Left ventricle myocardium superior (tissue), 1 donor: ENCODE results near the gene AMFR. TPM values are rescaled to one million over a fixed set of nuclear protein-coding genes. Genes with fewer than 3 reads are reported as not detected.
A peak's percentile ranks its signal among the peaks of the same experiment; 100 is the strongest.

Source experiments
- ATAC-seq: fragments of 200-7000 bp; cut with Tn5 transposase; one replicate; pipeline ENCODE4 v1.9.1; 2020; ENCODE audit warnings: mild to moderate bottlenecking, moderate library complexity
- DNase-seq: peaks from one replicate; pipeline ENCODE4 v3.0.0-alpha.2; 2020
- intact Hi-C: fragments of 100-400 bp; cut with micrococcal nuclease; formaldehyde crosslinking; loops from one replicate; pipeline ENCODE4 v1.11.0; 2022
- total RNA-seq: library from RNA; stranded (reverse); fragmentation: NEBNext Ultra II Directional; extraction: Animal tissue kit (Norgen Biotek cat#: 25700); gene quantifications from one replicate; pipeline ENCODE4 v1.2.1, GENCODE V29; 2021
- donor health status: DM: no; HTN: yes; CAD: no; lungs with severe emphysema.

Gene AMFR
- total RNA-seq, 1 donor from 2014 or later, result 59.1 TPM

DNA sequence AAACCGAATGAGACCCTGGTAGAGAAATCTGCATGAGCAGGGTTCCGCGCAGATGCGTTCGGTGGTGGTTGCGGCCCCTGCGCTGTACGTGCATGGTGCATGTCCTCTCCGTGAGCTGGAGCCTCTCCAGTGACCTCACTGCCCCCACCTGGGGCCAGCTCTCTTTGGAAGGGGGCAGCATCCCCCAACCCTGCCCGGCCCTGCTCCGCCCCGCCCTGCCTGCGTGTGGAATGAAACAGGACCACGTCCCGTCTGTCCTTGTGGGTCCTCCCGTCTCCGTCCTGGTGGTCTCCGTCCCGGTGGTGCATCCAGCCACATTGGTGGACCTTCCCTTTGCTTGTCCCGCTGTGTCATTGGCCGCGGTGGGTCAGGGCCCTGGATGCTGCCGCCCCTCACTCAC, 84.9 kb downstream of the AMFR start:
- intact Hi-C loops, result no loop called here
- ATAC-seq (no peak), DNase-seq (no peak)

- ATAC-seq (no peak), DNase-seq (no peak)
- intact Hi-C loops, result no loop called here
Measured at GRCh38 chr16:56339431-56340195, 85.7 kb downstream of the AMFR start.

- ATAC-seq, result no peak
- DNase-seq, result no peak
- intact Hi-C loops, result no loop called here
Measured at GRCh38 chr16:56338566-56339318, 86.6 kb downstream of the AMFR start.

DNA sequence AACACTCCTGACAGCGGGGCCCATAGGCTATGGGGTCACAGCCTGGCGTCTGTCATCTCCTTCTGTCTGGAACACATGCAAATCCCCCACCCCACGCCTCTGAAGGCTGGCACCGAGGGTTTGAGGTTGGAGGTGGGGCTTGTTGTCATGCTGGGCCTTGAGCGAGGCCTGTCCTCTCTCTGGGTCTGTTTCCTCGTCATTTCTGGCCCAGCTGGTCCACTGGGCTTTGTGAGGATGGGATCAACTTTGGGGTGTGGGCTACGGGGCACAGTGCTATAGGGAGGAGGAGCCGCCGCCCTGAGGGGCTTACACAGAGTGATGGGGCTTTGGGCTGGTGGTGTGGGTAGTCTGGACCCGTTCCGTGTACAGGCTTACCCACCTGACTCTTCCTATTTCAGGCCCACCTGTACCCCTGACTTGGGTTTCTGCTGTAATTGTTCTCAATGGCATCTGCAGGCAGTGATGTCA, 87.5 kb downstream of the AMFR start:
- DNase-seq (no peak), ATAC-seq (no peak)
- intact Hi-C loops, result no loop called here

GRCh38 chr16:56337131-56337857, 88.1 kb downstream of the AMFR start:
- intact Hi-C loops, result no loop called here
- DNase-seq (peak; percentile 14), ATAC-seq (no peak)

DNA sequence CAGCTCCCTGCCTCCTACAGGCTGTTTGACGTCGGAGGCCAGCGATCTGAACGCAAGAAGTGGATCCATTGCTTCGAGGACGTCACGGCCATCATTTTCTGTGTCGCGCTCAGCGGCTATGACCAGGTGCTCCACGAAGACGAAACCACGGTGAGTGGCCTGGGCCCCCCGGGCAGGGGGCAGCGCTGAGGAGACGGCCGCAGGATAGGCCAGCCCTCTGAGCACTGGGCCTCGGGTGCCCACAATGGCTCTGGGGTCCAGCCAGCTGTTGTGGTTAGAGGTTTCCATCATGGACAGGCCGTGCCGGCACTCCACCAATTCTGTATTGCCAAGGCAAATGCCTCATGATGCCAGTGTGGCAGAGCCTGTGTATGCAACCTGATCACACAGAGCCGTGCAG, 88.6 kb downstream of the AMFR start:
- ATAC-seq (no peak), DNase-seq (no peak)
- intact Hi-C loops, result no loop called here

DNA sequence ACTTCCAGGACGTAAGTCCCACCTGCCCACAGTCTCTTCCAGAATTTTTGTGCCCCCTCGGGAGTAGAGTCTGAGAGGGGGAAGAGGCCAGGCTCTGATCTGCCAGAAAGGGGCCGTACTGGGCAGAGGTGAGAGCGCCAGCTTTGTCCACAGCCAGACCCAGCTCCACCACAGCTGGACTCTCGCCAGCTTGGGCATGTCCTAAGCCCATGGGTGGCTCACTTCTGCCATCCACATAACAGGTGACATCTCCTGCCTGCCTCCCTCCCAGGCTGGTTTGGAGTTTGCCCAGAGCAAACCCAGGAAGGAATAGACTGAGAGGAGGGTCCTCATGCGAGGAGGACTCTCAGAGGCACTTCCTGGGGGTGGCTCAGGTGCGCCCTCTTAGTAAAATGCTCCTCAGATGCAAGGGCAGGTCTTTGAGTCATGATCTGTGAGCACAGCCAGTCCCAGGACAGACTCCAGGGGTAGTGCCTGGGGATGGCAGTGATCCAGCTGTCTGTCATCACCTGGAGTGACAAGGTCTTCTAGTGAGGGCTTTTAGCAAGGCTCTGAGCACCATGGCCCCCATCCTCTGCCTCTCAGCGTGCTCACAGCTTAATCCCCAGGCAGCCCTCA, 89.2 kb downstream of the AMFR start:
- intact Hi-C loops, result no loop called here
- peak; percentile 84 for ATAC-seq
- DNase-seq, result peak; percentile 75

DNA sequence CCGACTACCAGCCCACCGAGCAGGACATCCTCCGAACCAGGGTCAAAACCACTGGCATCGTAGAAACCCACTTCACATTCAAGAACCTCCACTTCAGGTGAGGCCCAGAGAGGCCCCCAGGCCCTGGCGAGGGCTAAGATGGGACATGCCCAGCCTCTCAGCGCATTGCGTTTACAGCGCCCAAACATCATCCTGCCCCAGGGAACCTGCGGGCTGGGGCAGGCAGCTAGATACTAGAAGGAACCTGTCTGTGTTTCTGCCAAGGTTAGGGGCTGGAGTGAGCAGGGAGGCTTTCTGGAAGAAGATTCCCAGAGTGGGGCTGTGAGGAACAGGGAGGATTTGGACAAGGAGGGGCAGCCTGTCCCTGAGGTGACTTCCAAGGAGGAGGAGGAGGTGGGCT, 90.6 kb downstream of the AMFR start:
- DNase-seq (peak; percentile 9), ATAC-seq (no peak)
- intact Hi-C loops, result no loop called here

DNA sequence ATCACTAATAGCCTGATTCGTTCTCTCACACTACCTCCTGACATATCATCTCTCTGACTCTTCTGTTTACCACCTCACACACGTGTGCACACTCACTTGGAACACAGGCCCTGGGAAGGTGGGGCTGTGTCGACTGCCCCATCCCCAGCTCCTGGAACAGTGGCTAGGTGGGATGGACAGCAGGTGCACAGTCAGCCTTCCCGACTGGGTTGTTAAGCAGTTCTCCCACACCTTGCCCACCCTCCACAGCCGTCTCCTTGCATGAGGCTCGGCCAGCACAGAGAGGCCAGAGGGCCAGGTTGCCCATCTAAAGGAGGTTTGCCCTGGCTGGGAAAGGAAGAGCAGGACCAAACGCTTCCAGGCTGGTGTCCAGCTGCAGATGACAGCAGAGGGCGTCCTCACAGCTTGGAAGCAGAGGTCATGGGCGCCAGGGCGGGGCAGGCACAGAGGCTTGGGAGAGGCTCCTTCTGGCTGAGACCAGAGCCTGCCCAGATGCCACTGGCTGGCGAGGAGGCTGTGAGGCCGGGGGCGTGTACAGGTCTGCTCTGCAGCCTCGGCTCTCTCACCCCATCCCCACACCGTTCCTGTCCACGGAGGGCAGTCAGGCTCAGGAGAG, 92.8 kb downstream of the AMFR start:
- intact Hi-C loops, result no loop called here
- ATAC-seq (peak; percentile 69), DNase-seq (peak; percentile 77)

- intact Hi-C loops, result no loop called here
- no peak for ATAC-seq
- no peak for DNase-seq
Measured at GRCh38 chr16:56331915-56332314, 93.4 kb downstream of the AMFR start.

DNA sequence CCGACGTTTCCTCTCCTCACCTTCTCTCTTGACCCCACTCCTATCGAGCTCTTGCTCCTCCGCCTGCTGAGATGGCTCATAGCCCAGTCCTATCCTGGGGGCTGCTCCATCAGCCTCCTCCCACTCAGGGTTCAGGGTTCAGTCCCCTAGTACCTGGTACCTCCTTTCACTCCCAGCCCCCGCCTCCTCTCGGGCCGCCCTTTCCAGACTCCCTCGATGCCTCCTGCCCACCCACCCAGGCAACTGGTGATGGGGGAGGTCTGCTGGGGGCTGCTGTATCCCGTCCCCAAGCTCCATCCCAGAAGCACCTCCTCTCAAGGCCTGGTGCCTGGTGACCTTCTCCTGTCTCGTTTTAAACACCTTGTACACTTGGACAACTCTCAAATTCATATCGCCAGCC, 93.9 kb downstream of the AMFR start:
- intact Hi-C loops, result no loop called here
- ATAC-seq (no peak), DNase-seq (no peak)

- ATAC-seq (no peak), DNase-seq (no peak)
- intact Hi-C loops, result no loop called here
Measured at GRCh38 chr16:56330476-56330875, 94.9 kb downstream of the AMFR start.

DNA sequence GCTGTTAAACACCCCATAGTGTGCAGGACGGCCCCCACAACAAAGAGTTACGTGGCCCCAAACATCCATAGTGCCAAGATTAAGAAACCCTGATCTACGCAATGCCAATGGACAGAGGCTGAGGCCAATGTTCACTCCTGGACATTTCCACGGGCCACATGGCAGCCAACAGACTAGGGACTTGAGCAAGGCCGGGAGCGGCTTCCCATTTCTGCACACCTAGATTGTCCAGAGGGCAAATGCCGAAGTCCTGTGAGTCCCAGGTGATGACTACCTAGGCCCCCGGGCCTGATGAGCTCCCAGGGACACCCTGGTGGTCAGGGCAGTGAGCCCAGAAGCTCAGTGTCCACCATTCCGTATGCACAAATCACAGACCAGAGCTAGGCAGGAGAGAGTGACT, 95.5 kb downstream of the AMFR start:
- no peak for DNase-seq
- intact Hi-C loops, result no loop called here

GRCh38 chr16:56328276-56329022, 96.9 kb downstream of the AMFR start:
- DNase-seq (no peak), ATAC-seq (no peak)
- intact Hi-C loops, result no loop called here

More for the DNA sequence above, 95.5 kb downstream of the AMFR start:
- ATAC-seq, result no peak

DNA sequence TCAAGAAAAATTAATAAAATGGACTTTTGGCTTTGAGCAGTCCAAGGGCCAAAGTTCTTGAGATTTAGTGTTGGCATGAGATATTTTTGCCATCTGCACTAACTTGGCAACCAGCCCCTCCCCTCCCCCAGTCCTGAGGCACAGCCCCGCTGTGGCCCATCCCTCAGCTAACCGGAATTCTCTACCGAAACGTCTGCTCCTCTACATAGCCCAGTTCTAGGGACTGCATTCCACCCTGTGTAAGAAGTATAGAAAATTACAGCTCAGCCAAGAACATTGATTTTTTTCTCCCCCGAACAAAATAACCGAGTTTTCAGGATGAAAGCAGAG, 97.5 kb downstream of the AMFR start:
- DNase-seq, result no peak
- no peak for ATAC-seq
- intact Hi-C loops, result no loop called here

GRCh38 chr16:56327071-56327928, 98.0 kb downstream of the AMFR start:
- intact Hi-C loops, result no loop called here
- ATAC-seq, result no peak
- DNase-seq, result no peak

GRCh38 chr16:56325956-56326355, 99.4 kb downstream of the AMFR start:
- intact Hi-C loops, result no loop called here
- DNase-seq (no peak), ATAC-seq (no peak)

DNA sequence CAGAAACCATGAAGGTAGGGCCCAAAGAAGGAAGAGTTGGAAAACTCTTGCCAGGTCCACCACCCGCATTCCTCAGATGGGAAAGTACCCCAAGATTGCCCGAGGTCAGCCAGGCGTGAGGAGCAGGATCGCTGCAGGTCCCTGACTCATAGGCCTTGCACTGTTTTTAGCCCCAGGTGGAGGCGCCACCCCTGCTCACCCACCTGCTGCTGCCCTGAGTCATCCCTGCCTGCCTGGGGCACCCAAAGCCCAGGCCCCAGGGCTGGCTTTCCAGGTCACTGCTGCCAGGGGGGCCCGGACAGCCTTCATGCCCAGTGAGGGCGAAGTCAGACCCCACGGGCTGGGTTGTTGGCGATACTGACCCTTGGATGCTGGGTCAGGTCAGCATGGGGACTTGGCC, 100.9 kb downstream of the AMFR start:
- DNase-seq (peak; percentile 16), ATAC-seq (no peak)
- intact Hi-C loops, result no loop called here
